GM12878 (cell line): ENCODE data around the gene PLA2G4E. TPM values are rescaled to one million over a fixed set of nuclear protein-coding genes. Genes with fewer than 3 reads are reported as not detected.

Experiments
- ATF7 ChIP-seq: fragments of 450-650 bp; IDR thresholded peaks from 2 replicates; pipeline ENCODE4 v1.6.1; 2016; ENCODE audit warnings: low read depth, mild to moderate bottlenecking
- CBX3 ChIP-seq: fragments of 200-600 bp; sonication (generic); IDR thresholded peaks from 2 replicates; pipeline ENCODE4 v1.6.1; 2016; ENCODE audit warnings: low read depth, borderline replicate concordance
- CREM ChIP-seq: IDR thresholded peaks from 2 replicates; pipeline ENCODE4 v1.6.1; 2014; ENCODE audit warnings: antibody characterized with exemption, low read depth
- EGR1 ChIP-seq, 2 experiments: IDR thresholded peaks; 1 replicate in 1 of 2; 2 replicates in 1 of 2; pipeline ENCODE4 v1.6.1; 2011 to 2012; ENCODE audit warnings: low read depth in 2 of 2, low read length in 2 of 2, borderline replicate concordance in 1 of 2, mild to moderate bottlenecking in 1 of 2, moderate library complexity in 1 of 2
- HDAC2 ChIP-seq: fragments of 200-600 bp; sonication (generic); IDR thresholded peaks from 2 replicates; pipeline ENCODE4 v1.6.1; 2017
- NBN ChIP-seq: fragments of 450-650 bp; IDR thresholded peaks from 2 replicates; pipeline ENCODE4 v1.6.1; 2016
- ZNF384 ChIP-seq: IDR thresholded peaks from 2 replicates; pipeline ENCODE4 v1.6.1; 2012; ENCODE audit warnings: low read depth, mild to moderate bottlenecking, low read length, improper control_type of control experiment, borderline replicate concordance
- ZSCAN29 ChIP-seq: fragments of 450-650 bp; IDR thresholded peaks from 2 replicates; pipeline ENCODE4 v1.6.1; 2017; ENCODE audit warnings: mild to moderate bottlenecking, moderate library complexity
- polyA plus RNA-seq, 11 experiments: library from polyadenylated mRNA; depleted of rRNA in 4 of 11; unstranded in 6 of 11; stranded (reverse) in 5 of 11; fragments of >200 nt; fragmentation: Nextera tagmentation in 4 of 11; fragmentation: Illumina TruSeq in 1 of 11; extraction: Ambion mirVana in 4 of 11; extraction: Trizol in 1 of 11; gene quantifications; 1 replicate in 1 of 11; 2 replicates in 10 of 11; pipeline versions ENCODE4 v1.2.1 to v1.2.3, GENCODE V29; 2011 to 2016; ENCODE audit warnings: inconsistent platforms in 2 of 11, missing spikeins in 2 of 11, low read depth in 1 of 11
- total RNA-seq, 4 experiments: library from RNA; depleted of rRNA in 3 of 4; stranded (reverse); fragments of >200 nt in 3 of 4; fragmentation: Illumina TruSeq in 1 of 4; extraction: Trizol in 1 of 4; gene quantifications; 2 replicates each; pipeline versions ENCODE4 v1.2.1 to v1.2.3, GENCODE V29; 2013 to 2021
- TF ChIP-seq, protein P1 (sequence below): IDR thresholded peaks from 2 replicates; pipeline ENCODE4 v1.6.1; 2012; ENCODE audit warnings: mild to moderate bottlenecking, low read depth, low read length
- TF ChIP-seq, protein P2 (sequence below): fragments of 450-650 bp; IDR thresholded peaks from 2 replicates; pipeline ENCODE4 v1.6.1; 2017; ENCODE audit warnings: mild to moderate bottlenecking, moderate library complexity
- TF ChIP-seq, protein P3 (sequence below): fragments of 450-650 bp; IDR thresholded peaks from 2 replicates; pipeline ENCODE4 v1.6.1; 2017; ENCODE audit warnings: borderline replicate concordance

Gene PLA2G4E
- total and polyA plus RNA-seq, 10 of the 15 experiments (the other 5 are each of a cell fraction or from before 2014, with no cell fraction given), result 0.05 to 0.32 (median 0.06) TPM; not detected in 5

DNA sequence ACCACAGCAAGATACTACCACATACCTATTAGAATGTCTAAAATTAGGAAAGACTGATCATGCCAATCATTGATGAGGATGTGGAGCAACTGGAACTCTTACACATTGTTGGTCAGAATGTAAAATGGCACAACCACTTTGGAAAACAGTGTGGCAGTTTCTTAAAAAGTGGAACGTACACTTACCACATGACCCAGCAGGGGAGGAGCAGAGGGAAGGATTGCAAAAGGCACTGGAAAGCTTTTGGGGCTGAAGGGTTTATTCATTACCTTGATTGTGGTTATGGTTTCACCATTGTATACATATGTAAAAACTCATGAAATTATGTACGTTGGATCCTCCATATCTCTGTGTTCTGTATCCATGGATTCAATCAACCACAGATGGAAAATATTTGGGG is 45.2 kb downstream of the PLA2G4E start (continued):
- TF ChIP-seq CREM (no peak), ZSCAN29 (no peak), EGR1 (IDR thresholded peaks at IDR 0.05; ENCODE audit: borderline replicate concordance in 1 of 2, low read depth in 2 of 2, low read length in 2 of 2) (no peak), ZNF384 (no peak), CBX3 (no peak), ATF7 (no peak), HDAC2 (no peak), NBN (no peak)
- TF ChIP-seq, protein P1, sequence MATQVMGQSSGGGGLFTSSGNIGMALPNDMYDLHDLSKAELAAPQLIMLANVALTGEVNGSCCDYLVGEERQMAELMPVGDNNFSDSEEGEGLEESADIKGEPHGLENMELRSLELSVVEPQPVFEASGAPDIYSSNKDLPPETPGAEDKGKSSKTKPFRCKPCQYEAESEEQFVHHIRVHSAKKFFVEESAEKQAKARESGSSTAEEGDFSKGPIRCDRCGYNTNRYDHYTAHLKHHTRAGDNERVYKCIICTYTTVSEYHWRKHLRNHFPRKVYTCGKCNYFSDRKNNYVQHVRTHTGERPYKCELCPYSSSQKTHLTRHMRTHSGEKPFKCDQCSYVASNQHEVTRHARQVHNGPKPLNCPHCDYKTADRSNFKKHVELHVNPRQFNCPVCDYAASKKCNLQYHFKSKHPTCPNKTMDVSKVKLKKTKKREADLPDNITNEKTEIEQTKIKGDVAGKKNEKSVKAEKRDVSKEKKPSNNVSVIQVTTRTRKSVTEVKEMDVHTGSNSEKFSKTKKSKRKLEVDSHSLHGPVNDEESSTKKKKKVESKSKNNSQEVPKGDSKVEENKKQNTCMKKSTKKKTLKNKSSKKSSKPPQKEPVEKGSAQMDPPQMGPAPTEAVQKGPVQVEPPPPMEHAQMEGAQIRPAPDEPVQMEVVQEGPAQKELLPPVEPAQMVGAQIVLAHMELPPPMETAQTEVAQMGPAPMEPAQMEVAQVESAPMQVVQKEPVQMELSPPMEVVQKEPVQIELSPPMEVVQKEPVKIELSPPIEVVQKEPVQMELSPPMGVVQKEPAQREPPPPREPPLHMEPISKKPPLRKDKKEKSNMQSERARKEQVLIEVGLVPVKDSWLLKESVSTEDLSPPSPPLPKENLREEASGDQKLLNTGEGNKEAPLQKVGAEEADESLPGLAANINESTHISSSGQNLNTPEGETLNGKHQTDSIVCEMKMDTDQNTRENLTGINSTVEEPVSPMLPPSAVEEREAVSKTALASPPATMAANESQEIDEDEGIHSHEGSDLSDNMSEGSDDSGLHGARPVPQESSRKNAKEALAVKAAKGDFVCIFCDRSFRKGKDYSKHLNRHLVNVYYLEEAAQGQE, result no peak
- TF ChIP-seq, protein P2, sequence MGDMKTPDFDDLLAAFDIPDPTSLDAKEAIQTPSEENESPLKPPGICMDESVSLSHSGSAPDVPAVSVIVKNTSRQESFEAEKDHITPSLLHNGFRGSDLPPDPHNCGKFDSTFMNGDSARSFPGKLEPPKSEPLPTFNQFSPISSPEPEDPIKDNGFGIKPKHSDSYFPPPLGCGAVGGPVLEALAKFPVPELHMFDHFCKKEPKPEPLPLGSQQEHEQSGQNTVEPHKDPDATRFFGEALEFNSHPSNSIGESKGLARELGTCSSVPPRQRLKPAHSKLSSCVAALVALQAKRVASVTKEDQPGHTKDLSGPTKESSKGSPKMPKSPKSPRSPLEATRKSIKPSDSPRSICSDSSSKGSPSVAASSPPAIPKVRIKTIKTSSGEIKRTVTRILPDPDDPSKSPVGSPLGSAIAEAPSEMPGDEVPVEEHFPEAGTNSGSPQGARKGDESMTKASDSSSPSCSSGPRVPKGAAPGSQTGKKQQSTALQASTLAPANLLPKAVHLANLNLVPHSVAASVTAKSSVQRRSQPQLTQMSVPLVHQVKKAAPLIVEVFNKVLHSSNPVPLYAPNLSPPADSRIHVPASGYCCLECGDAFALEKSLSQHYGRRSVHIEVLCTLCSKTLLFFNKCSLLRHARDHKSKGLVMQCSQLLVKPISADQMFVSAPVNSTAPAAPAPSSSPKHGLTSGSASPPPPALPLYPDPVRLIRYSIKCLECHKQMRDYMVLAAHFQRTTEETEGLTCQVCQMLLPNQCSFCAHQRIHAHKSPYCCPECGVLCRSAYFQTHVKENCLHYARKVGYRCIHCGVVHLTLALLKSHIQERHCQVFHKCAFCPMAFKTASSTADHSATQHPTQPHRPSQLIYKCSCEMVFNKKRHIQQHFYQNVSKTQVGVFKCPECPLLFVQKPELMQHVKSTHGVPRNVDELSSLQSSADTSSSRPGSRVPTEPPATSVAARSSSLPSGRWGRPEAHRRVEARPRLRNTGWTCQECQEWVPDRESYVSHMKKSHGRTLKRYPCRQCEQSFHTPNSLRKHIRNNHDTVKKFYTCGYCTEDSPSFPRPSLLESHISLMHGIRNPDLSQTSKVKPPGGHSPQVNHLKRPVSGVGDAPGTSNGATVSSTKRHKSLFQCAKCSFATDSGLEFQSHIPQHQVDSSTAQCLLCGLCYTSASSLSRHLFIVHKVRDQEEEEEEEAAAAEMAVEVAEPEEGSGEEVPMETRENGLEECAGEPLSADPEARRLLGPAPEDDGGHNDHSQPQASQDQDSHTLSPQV, result no peak
- TF ChIP-seq, protein P3, sequence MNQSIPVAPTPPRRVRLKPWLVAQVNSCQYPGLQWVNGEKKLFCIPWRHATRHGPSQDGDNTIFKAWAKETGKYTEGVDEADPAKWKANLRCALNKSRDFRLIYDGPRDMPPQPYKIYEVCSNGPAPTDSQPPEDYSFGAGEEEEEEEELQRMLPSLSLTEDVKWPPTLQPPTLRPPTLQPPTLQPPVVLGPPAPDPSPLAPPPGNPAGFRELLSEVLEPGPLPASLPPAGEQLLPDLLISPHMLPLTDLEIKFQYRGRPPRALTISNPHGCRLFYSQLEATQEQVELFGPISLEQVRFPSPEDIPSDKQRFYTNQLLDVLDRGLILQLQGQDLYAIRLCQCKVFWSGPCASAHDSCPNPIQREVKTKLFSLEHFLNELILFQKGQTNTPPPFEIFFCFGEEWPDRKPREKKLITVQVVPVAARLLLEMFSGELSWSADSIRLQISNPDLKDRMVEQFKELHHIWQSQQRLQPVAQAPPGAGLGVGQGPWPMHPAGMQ, result no peak
